ENCODE data around the gene ALKBH3.

The ALKBH3 gene

DNA sequence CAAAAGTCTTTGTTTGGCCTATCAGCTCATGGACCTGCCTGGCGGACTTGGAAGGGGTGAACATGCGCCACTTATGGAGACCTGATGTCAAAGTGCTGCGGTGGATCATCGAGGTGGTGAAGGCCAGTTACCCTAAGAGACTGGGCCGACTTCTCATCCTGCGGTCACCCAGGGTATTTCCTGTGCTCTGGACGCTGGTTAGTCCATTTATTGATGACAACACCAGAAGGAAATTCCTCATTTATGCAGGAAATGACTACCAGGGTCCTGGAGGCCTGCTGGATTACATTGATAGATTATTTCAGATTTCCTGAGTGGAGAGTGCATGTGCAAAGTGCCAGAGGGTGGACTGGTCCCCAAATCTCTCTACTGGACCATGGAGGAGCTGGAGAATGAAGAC is 17.9 kb downstream of the ALKBH3 start:
- DNase-seq = no peak

DNA sequence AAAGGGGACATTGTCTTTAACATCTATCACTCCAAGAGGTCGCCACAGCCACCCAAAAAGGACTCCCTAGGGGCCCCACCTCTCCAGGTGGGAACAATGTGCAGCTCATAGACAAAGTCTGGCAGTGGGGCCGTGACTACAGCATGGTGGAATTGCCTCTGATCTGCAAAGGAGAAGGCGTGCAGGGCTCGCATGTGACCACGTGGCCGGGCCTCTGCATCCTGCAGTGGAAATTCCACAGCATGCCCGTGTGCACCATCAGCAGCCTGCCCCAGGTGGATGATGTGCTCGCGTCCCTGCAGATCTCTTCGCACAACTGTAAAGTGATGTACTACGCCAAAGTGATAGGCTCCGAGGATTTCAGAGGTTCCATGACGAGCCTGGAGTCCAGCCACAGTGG is 18.5 kb downstream of the ALKBH3 start:
- no peak for DNase-seq

DNA sequence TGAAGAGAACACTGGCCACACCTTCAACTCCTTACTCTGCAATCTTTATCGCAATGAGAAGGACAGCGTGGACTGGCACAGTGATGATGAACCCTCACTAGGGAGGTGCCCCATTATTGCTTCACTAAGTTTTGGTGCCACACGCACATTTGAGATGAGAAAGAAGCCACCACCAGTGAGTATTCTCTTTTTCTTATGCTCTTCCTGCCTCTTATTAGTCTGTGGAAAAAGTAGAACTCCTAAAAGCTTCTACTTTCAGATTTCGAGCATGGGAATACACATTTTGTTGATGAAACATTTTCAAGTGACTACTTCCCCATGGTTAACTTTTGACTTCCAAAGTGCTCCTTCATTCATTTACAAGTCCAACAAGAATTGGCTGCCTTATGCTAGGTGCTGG is 20.9 kb downstream of the ALKBH3 start:
- no peak for DNase-seq

DNA sequence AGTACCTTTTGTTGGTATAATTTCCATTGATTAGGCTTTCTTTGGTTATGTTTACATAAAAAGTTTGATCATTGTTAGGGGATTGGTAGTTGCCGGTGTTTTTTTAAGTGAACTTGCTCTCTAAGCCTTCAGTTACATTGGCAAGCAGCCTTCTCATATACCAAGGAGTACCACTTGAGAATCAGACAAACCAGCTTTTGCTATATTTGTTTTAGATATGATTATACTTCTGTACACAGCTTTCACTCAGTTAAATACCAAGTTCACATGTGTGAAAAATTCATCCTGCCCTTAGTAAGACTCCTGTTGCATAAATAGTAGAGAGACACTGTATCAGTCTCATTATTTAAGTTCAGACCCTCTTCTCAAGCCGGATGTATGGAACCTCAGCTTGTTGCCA is 22.4 kb downstream of the ALKBH3 start:
- DNase-seq = no peak

DNA sequence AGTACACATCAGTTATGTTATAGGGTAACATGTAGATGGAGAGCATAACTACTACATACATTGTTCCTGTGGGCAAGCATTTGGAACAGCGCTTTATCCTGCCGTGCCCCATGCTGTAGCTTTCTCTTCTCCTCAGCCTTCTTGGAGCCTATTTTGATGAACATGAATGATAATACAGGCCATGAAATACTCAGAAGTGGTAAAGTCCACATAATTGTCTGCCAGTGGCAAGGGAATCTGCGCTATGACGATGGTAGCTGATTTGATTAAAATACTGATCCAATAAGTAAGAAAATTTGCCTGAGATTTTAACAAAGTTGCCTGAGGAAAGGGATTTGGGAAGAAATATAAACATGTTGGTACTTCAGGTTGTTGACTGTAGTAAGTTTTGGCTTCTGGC is 23.3 kb downstream of the ALKBH3 start:
- no peak for DNase-seq

DNA sequence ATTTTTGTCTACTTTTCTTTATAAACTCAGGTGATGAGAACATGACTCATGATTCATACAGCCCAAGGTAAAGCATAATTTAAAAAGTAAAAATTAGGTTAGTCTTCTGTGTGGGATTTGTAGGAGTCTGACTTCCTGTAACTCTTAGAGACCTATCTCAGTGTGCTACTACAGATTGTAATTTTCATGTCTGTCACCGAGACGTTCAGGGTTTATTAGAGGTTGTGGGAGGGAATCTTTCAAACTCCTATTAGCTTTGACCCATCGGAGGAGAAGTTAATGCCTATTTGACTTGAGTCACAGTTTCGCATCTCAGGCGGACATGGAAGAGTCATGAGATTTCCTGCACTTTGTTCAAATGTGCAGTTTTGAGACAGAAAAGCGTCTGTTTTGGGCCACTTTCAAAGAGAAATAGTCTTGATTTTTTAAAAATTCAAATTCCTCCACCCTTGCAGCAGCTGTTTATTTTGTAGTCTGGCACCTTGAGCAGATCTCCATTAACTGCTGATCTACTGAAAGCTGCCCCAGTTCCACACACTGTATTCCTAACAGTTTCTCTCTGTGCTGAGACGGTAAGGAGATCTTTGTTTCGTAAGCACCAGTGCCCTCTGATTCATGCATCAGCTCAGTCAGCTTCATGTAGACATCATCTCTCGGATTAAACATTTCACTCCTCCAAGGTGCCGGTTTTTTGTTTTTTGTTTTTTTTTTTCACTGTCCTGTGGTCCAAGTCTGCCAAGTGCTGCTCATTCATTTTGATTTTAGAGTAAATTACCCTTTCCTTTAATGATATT is 24.3 kb downstream of the ALKBH3 start:
- no peak for DNase-seq

DNA sequence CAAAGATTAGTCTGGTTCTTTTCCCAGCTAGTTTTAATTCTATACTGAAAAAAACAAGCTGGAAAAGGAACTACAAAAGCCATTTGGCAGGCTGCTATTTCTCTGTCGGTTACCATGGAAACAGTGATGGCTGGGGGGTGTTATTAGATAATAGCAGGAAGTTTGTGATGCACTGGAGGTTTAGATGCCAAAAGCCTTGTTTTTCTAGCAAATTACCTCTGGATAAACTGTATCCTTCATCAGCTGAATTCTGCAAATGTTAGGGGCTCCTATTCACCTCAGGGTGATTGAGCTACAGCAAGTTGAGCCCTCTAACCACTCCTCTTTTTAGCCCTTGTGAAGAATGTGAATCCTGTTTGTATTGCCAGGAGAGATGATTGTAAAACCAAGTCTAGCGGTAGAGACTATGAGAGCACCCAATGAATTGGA is 25.2 kb downstream of the ALKBH3 start:
- no peak for DNase-seq

DNA sequence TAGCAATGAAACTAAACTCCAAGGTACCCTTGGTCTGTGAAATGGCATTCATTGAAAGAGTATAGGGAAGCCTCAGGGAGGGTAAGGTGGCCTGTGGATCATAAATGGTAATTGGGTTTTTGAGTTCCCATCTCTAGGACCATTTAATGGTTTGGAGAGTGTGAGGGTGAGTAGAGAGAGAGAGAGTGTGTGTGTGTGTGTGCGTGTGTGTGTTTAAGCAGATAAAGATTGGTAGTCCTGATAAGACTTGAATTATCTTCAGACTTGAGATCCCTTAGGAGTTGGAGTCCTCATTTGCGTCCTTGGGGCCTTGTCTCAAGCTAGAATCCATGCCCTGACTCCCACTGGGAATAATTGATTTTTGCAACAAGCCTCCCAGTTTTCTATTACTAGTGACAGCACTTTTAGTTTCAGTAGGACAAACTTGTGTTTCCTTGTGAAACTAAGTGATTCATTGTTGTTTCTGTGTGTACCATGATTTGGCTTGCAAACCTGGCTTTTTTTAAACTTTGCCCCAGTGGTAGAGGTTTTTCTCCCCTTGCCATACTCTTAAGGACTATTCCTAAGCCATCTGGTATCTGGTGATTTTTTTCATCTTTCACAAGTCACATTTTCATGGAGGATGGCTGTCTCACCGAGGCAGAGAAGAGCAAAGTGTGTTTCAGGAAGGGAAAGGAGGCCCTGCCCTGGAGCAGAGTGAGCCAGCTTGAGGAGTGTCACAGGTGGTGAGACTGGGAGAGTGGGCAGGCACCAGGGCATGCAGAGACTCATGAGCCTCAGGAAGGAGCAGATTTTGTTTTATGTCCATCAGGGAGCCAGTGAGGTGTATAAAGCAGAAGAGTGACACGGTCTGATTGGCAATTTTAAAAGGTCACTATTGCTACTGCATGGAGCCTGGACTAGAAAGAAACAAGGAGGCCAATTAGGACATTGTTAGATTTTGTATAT is 26.7 kb downstream of the ALKBH3 start:
- DNase-seq = no peak

DNA sequence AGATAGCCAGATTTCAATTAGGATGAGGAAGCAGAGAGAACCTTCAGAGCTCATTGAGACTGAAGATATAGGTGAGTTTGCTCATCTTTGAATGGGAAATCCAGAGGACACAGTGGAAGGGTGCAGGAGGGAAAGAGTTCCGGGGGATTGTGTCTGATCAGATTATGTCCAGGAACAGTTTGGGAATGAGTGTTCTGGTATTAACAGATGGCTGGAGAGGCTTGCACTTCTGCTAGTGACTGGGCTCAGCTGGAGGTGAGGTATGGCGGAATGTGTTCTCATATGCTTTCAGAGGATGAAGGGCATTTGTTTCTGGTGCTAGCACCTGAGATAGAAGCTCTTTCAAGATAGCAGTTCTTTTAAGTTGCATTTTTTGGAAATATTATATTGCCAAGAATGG is 27.6 kb downstream of the ALKBH3 start:
- DNase-seq = no peak

DNA sequence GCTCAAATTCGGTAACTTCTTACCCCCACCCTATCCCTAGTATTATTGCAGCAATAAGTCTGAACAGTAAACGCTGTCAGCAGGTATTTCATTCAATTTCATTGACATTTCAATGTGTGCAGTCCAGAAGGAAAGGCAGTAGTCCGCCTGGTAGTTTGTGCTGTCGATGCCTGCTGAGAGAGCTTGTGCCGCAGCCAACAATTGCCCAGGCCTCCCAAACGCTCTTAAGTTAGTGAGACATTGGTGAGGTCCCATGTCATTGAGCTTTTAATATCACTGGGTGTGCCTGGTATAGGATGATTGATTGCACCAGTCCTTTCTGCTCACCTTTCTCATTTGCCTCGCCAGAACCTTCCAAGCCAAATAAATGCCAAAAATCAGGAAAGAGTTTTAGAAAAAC is 28.1 kb downstream of the ALKBH3 start:
- no peak for DNase-seq

DNA sequence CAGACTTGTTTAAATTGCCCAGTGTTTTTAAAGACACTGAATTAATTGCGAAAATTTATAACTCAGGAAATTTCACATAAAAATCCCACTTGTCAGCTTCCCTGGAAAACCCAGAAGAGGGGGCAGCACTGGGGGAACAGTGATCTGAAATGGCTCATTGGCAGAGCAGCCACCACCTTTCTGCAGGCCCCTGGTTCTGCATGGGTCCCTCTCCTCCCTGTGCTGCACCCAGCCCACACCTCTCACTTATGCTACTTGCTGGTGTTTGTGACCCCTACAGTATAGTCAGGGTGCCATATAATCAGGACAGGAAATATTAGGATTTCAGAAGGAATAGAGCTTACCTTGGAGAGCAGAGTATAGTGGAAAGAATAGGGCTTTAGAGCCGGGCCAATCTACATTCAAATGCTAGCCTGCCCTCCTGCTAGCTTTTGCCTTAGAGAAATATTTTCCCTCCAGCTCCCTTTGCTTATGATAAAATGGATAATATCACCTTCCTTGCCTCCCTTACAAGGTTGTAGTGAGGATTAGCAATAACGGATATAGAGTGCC is 33.3 kb downstream of the ALKBH3 start:
- no peak for DNase-seq

DNA sequence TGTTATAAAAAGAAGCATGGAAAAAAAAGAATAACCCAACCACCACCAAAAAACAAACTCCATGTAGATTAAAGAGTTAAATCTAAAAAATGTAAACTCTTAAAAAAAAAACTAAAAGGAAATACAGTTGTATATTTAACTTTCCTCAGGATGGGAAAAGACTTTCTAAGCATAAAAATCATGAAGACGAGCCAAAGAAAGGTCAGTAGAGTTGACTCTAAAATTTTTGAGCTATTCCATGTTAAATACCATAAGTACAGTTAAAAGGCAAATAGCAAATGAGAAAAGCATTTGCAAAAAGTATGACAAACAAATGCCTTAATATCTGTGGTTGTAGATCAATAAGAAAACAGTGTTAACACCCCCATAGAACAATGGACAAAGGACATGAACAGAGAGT is 33.8 kb downstream of the ALKBH3 start:
- no peak for DNase-seq

DNA sequence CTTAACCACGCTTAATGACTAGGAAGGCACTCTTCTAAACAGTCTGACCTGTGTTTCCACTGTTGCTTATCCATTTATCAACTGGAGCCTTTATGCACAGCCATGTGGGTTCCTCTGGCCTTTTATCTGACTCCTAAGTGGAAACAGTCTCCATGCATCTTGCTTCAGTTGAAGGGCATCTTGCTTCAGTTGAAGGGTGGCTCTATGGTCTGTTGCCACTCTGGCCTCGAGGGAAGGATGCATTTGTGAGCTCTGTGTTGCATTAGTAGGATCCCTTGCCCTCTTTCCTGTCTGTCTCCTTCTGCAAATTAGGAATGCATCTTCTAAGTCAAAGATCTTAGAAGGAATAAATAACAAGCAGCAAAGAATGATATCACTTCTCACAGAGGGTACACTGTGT is 36.0 kb downstream of the ALKBH3 start:
- DNase-seq = no peak

DNA sequence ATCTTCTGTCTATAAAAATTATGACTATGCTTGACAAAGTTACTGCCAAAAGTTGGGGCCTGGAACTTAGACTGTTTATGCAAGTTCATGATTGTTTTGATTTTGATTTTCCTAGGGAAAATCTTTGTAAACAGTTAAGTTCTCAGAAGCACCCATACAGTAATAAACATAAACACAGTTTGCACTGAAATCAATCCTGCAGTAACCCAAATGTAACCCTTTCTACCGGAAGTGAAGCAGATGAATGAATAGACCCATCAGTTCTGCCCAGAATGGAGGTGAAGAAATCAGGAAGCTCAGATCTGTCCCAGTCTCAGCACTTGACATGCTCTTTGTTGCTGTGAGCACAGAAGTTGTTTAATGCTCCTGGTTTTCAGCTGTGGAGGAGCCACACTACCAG is 37.2 kb downstream of the ALKBH3 start:
- no peak for DNase-seq

DNA sequence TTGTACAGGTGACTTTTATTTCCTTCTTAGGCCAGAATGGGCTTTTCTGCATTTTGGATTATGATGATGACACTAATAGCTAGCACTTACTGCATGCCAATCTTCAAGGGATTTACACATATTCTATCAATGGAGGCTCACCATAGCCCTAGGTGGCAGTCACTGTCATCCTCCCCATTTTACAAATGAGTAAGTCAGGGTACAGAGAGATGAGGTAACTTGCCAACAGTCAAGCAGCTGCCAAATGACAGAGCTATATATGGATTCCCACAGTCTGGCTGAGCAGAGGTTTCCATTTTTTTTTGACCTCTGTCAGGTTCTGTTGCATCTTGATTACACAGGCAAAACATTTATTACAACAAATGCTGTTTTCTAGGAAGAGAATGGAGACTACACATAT is 38.0 kb downstream of the ALKBH3 start:
- no peak for DNase-seq

DNA sequence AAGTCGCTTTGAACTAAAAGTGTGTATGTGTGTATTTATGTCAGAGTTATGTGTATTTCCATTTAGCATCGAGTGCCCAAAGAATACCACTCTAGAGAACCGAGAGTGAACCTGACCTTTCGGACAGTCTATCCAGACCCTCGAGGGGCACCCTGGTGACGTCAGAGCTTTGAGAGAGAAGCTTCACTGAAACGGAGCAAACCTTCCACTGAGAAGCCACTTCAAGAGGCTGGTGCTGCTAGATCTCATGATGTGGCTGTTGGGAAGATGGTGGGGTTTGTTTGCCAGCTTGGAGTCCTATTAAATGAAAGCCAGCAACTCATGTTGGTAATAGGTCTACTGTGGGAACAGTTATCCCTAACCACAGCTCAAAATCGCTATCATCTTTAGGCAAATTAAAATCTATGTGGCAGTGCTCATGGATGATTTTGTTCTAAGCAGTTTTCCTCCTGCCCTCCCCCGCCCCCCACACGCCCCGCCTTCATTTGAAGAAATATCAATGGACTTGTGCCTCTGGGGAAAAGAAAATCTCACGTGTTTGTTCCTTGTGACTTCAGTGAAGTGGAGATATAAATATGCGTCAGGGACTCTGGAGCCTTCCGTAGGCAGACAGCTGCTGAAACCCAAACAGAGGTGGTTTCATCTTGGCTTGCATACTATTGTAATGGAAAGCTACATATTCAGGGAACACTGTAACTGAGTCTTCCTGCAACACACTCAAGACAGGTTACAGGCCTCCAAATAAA is 39.4 kb downstream of the ALKBH3 start:
- no peak for DNase-seq

DNA sequence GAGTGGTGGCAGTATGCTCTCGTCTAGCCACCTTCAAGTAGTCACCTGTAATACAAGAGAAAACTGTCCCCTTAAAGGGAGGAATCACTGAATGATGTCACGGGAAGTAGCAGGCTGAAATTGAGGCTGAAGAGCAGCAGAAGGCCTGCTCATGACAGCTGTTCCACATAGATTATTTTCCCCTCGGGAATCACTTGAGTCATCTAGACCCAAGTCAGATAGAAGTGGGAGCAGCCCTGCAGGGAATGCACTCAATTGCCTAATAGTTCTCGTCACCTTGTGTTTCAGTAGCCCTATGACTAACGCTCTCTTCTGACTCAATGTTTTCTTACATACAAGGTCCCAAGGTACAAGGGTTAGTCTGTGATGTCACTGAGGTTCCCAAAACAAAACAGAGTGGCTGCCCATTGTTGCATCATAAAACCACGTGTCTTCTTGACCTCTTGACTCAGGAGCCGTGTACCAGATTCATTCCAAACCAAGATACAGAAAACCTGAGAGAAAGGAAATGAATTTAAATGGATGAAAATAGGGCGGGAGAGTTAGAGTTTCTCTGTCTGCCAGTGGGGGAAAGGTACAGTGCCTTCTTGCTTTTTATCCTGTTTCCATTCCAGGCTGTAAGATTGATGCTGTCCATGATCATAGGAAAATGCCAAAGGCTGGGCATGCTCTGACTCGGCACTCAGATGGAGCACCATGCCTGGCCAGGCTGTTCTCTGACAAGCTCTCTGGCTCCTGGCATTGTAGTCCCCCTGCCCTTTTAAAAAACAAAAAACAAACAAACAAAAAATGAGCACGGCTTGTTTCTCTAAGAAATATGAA is 40.2 kb downstream of the ALKBH3 start:
- no peak for DNase-seq

DNA sequence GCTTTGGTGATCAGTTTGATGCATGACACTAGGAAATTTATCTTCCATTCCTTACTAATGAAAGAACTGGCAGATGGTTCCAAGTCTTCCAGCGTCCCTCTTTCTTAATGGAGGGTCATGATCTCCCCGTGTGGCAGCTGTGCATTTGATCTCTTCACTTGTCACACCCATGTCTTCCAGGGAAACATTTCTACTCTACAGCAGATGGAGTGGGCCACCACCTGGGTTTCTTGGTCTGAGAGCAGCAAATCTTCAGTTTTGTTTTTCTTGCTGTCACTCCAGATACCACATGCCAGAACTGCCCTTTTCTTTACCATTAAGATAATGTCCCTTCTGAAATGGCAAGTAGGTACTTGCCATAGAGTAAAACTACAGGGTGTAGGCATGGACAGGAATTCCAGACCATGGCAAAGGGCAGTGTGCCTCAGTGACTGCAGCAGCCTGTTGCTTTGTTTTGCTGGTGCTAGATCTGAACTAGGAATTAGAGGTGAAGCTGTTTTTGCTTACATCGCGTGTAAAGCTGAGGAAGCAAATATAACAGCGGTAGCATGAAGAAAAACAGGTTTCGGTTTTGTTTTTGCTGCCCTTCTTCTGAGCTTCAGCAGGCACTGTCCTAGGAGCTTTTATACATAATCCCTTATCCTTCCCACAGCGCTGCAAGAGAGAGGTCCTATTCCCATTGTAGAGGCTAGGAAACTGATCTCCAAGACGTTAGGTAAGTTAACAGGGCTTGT is 41.1 kb downstream of the ALKBH3 start:
- DNase-seq = no peak

DNA sequence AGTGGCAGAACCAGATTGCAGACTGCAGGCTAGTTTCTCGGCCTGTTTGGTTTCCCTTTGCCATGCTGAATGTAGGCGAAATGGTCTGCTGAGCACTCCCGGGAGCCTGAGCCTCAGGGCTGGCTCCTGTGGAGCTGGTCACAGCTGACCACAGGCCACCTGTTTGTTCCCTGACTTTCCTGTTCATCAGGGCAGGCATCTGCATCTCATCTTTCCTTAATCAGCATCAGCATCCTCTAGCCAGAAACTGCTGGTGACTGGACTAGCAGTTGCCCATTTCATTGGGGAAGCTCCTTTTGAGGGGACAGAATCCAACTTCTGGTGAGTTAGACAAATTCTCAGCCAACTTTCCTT is 41.6 kb downstream of the ALKBH3 start:
- DNase-seq = no peak

DNA sequence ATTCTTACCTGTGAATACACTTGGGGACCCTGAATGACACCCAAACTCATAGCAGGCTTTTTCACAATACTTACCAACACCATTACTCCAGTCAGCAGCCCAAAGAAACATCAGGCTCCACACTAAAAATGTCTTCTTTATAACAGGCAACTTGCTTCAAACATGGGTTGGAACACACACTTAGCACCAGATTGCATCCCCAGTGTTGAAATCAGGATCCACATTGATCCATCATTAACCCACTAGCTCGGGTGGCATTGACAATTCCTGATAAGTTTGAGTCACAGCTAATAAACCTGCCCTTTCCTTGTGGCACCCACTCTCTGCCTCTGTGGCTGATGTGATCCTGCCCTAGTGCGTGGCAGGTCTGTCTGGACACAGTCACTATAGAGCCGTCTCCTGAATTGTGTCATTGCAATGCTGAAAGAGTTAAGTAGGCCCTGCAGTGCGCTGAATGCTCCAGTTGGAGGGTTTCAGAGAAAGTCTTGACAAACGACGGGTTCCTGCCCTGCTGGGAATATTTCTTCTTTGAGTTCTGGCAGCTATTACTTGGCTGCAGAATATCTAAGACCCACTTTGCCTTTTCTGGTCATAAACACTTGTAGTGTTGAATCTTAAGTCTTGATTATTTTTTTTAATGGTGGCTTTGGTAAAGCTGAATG is 42.2 kb downstream of the ALKBH3 start:
- no peak for DNase-seq
